Caki2 (cell line): Measurements from ENCODE around the gene GDPD2. TPM values are rescaled to one million over a fixed set of nuclear protein-coding genes. Genes with fewer than 3 reads are reported as not detected.
"Not testable (repeated sequence)": the region's sequence is repeated elsewhere in the genome, so short reads cannot be mapped to it uniquely, and the experiment has no call there.

Source experiments
- DNase-seq: peaks from one replicate; pipeline ENCODE4 v3.0.0-alpha.2; 2015; ENCODE audit warnings: low read depth
- in situ Hi-C: cut with HindIII; loops from 2 replicates; pipeline ENCODE4 v1.10.0; 2016; ENCODE audit warnings: low sequenced_read_pairs, low pct_unique_long_range_greater_than_20kb, mixed read lengths
- total RNA-seq: library from RNA; depleted of rRNA; stranded (reverse); fragments of >200 nt; shearing (Covaris generic); gene quantifications from 2 replicates; pipeline ENCODE4 v1.2.3, GENCODE V29; 2014; ENCODE audit warnings: low replicate concordance; rRNA removed

GDPD2 gene, protein sequence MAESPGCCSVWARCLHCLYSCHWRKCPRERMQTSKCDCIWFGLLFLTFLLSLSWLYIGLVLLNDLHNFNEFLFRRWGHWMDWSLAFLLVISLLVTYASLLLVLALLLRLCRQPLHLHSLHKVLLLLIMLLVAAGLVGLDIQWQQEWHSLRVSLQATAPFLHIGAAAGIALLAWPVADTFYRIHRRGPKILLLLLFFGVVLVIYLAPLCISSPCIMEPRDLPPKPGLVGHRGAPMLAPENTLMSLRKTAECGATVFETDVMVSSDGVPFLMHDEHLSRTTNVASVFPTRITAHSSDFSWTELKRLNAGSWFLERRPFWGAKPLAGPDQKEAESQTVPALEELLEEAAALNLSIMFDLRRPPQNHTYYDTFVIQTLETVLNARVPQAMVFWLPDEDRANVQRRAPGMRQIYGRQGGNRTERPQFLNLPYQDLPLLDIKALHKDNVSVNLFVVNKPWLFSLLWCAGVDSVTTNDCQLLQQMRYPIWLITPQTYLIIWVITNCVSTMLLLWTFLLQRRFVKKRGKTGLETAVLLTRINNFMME
- not detected in 2 replicates for total RNA-seq

DNA sequence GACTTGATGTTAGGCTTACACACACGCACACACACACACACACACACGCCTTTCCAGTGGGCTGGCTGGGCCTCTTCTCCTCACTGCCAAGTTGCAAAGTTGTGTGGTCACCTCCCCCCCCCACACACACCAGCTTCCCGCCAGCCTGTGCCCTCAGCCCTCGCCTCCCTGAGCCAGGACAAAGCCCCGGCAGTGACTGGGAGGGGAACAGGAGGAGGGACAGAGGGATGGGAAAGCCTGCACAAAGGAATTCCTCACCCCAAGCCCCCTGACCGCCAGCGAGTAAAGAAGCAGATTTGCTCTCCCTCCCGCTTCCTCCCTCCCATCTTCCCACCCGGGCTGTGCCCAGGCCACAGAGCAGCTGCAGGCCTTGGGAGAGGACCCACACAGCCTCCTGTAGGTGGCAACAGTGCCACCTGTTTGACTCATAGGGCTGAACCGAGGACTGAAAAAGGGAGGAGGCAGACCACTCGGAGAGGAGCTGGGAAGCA lies at the start of gene GDPD2:
Gene GDPD2, plus strand, starts transcription at position 464 of the 491 bp plus-strand sequence. CDS start 1,671 bp downstream, outside the sequence.
- DNase-seq = peak; percentile 20
- in situ Hi-C loops = no loop called here

DNA sequence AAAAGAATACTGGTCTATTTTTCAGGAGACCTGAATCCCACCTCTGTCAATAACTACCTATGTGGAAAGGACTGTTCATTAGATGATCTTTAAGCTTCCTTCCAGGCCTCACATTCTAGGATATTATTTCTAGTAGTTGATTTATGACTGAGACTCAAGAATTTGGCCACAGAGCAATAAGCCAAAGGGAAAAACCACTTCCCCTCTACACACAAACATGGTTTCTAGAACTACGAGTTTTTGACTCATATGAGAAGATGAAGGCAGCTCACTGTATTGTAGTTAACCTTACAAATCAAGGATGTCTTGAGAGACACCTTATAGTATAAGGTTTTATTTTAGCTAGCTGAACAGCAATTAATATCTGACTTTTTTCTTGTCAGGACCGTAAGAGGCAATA lies 36.9 kb upstream of the GDPD2 start:
- in situ Hi-C loops = no loop called here
- no peak for DNase-seq

DNA sequence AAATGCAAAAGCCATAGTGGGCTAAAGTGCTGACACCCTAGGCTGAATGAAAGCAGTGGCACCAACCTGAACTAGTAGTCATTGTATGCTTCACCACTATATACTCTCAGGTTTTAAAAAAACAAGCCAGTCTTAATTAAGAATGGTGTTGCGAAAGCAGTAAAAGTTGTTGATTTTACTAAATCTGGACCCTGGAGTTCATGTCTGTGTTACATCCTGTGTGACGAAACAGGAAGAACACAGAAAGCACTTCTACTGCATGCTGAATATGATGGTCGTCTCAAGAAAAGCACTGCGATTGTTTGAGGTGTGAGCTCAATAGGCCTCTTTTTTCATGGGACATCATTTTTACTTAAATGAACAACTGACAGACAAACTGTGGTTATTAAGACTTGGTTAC lies 24.2 kb upstream of the GDPD2 start:
- DNase-seq = no peak
- in situ Hi-C loops = no loop called here

DNA sequence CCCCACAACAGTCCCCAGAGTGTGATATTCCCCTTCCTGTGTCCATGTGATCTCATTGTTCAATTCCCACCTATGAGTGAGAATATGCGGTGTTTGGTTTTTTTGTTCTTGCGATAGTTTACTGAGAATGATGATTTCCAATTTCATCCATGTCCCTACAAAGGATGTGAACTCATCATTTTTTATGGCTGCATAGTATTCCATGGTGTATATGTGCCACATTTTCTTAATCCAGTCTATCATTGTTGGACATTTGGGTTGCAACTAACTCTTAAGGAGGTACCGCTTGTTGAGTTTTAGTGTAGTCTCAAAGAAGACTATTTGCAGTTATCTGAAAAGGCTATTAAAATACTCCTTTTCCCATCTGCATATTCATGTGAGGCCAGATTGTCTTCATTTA lies 22.9 kb upstream of the GDPD2 start:
- in situ Hi-C loops, DNase-seq: not testable (repeated sequence)

DNA sequence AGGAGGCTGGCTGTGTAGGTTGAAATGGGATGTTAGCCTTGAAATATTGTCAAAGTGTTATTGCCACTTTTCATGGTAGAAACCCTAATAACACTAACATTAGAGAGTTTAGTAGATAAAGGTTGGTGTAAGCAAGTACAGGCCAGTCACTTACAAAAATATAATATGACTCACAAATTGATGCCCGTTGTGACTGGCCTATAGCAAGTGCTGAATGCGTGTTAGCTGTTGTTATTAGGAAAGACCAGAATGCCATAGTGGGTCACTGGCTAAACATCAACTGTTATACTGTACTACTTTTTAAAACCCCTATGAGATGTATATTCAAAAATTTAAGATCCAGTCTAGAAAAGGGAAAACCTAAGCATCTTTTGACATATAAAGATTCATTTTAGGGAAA lies 20.4 kb upstream of the GDPD2 start:
- no peak for DNase-seq
- in situ Hi-C loops = no loop called here

DNA sequence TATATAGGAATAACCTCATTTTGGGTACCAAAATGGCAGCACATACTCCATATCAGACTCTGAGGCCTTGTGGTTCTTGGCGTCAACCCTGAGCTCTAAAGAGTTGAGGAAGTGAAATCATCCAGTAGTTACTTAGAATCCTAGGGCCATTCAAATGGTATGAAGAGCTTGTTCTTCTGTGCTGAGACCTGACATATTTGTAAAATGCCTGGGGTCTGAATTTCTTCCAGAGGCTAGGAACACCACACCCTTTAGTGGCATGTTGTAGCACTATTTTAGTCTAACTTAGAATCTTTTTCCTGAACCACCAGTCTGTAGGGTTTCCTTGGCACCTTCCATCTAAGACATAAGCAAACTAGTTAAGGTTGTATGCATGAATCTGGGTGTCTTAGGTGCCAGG lies 18.1 kb upstream of the GDPD2 start:
- no peak for DNase-seq
- in situ Hi-C loops = no loop called here

DNA sequence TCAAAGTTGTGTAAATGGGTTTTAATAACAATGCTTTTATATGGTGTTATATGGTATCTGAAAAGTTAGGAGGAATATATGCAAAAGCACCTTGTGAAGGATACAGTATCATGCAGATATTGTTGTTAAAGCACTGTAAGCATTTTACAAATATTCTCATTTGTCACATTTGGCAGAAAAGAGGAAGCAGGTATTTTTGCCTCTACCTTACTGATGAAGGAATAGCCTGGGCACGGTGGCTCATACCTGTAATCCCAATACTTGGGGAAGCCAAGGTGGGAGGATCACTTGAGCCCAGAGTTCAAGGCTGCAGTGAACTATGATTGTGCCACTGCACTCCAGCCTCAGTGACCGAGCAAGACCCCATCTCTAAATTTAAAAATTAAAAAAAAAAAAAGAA lies 12.2 kb upstream of the GDPD2 start:
- in situ Hi-C loops = no loop called here
- DNase-seq = no peak

DNA sequence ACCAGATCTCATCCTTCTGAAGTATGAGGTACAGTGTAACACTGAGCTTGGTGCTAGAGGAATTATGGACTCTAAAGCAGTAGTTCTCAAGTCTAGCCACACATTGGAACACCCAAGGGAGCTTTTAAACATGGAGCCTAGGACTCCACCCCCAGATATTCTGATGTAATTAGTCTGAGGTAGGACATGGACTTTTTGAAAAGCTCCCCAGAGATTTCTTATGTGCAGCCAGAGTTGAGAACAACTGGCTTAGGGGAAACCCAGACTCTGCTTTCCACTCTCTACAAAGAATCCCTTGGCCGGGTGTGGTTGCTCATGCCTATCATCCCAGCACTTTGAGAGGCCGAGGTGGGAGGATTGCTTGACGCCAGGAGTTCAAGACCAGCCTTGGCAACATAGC lies 11.6 kb upstream of the GDPD2 start:
- in situ Hi-C loops = no loop called here
- DNase-seq = no peak

DNA sequence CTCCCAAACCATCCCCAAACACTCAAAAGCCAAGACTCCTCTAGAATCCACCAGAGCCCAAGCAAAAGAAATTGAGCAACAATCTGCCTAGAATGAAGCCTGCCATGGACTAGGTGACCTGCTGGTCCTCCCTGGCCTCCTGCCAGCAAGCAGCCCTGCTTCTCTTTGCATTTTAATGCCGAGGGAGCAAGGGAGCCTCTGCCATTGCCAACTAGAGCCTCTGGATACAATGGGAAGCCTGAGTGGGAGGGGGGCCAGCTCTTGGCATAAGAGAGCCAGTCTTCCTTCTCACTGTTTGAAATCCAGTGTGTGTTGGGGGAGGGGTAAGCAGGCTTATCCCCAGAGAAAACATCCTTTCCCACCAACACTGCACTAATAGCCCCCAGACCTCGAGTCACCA lies 1.5 kb upstream of the GDPD2 start:
- DNase-seq = no peak
- in situ Hi-C loops = no loop called here

DNA sequence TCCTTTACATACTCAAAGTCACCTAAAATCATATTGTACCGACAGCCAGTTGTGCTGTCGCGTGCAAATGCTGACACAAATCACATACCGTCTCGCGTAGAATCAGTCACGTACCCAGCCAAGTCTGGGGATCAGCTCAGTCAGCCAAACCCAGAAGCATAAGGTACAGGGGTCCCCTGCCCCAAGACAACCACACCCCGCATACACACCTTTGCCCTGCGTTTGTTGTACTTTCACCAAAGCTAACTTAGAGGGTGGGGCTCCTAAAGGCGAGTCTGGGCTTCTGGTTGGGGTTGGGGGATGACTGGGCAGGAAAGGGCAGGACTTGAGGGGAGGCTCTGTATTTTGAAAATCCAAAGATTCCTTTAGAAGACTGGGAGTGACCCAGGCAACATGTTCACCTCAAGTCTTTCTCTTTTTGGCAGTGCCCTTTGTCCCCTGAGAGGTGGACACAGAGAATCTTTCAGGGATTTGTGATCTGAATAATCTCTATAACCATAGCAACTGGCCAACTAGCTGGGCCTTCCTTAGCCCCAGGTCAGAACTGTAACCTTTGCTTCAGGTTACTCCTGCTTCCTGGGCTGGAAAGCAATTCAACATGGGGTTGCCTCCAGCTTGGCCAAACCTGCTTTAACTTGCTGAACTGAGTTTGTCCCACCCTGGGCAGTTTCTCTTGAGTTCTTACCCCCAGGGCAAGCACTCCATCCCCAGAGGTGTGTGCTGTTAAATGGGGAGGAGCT lies 992 bp downstream of the GDPD2 start:
- no peak for DNase-seq
- in situ Hi-C loops = no loop called here

DNA sequence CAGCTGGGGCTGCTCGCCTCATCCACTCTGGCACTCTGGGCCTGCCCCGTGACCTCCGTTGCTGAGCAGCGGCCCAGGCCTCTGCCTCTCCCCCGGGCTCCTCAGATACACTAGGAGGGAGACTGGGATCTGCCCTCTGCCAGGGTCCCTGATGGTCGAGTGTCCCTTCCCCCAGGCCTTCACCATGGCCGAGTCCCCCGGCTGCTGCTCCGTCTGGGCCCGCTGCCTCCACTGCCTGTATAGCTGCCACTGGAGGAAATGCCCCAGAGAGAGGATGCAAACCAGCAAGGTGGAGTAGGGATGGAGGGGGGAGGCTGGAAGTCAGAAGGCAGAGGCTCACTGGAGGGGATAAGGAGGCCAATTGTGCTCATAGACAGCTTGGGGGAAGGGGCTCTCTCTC lies 1.7 kb downstream of the GDPD2 start:
- DNase-seq = no peak
- in situ Hi-C loops = no loop called here

DNA sequence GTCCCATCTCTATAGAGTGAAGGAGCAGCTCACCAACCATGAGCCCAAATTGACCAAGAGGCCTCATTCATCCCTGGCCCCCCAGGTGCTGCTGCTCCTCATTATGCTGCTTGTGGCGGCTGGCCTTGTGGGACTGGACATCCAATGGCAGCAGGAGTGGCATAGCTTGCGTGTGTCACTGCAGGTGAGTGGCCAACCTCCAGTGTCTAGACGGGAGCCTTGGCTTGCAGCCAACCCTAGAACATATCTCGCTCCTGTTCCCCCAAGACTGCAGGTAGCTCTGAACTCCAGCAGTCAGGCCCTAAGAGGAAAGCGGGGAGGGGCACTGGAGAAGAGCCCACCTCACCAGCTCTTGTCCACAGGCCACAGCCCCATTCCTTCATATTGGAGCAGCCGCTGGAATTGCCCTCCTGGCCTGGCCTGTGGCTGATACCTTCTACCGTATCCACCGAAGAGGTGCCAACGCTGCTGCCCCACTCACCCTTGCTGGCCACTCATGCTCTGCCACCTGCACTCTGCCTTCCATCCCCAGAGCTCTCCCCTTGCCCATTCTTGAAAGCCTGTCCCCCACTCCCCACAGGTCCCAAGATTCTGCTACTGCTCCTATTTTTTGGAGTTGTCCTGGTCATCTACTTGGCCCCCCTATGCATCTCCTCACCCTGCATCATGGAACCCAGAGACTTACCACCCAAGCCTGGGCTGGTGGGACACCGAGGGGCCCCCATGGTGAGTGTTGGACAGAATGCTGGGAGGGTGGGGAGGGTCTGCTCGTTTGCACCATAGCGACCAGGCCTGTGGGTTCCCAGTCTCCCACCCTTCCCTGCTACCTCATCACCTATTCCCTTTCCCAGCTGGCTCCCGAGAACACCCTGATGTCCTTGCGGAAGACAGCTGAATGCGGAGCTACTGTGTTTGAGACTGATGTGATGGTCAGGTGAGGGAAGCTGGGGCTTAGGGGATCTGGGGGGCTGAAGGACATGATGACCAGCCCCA lies 3.5 kb downstream of the GDPD2 start:
- in situ Hi-C loops = no loop called here
- DNase-seq = no peak

DNA sequence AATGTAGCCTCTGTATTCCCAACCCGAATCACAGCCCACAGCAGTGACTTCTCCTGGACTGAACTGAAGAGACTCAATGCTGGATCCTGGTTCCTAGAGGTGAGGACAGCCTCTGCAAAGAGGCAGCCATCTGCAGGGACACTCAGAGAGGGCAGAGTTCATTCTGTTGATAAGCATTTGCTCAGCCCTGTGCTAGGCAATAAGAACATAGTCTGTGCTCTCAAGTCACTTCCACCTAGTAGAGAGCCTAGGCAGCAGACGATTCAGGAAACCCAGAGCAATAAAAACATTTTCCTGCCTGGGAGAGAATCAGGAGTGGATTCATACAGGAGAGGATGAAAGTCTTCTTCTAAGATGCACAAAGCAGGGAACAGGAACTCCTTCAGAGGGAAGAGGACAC lies 4.3 kb downstream of the GDPD2 start:
- DNase-seq = no peak
- in situ Hi-C loops = no loop called here

DNA sequence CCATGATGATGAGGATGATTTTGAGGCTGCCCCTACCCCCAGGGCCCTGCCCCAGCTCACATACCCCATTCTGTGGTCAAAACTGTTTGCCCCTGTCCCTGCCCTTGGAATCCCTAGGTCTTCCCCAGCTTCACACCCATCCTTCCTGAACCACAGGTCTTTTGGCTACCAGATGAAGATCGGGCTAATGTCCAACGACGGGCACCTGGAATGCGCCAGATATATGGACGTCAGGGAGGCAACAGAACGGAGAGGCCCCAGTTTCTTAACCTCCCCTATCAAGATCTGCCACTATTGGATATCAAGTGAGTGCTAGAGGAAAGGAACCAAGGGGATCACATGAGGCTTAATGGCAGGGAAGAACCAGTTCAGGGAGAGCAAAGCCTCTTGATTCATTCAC lies 6.6 kb downstream of the GDPD2 start:
- DNase-seq = no peak
- in situ Hi-C loops = no loop called here

DNA sequence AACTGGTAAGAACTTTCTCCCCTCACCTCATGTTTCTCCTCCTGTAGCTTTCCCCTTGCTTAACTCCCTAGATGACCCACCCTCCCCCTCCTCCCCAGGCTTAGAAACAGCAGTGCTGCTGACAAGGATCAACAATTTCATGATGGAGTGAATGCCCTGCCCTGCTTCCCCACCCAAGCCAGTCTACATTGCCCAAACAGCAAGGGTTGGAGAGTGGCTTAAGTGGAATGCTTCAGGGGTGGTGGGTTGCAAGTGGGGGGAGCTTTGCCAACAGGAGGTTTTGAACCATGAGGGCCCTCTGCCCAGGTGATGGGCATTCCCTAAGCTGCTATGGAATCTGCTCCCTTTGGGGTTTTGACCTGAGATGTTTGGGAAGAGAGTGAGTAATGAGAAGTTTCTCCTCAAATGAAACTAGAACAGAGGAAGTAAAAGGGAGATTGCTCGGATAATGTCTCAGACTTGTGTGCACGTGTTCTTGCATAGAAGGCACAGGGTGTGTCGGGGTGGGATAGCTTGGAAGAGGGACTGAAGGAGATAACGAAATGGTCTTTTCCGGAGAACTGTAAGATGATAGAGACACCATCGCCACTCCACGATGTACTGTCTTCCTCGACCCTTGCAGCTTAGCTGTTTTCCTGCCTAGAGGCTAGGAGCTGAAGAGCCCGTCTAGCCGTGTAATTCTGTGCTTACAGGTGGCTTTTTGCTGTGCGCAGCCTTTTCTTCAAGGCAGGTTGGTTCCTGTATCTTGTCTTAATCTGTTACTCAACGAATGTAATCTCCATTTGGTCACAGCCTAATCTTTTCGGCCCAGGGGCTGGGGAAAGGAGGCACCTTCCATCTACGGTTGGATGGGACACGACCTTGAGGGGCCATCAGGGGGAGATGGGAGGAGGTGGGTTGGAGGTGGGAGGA lies 10.1 kb downstream of the GDPD2 start:
- no peak for DNase-seq
- in situ Hi-C loops = no loop called here

DNA sequence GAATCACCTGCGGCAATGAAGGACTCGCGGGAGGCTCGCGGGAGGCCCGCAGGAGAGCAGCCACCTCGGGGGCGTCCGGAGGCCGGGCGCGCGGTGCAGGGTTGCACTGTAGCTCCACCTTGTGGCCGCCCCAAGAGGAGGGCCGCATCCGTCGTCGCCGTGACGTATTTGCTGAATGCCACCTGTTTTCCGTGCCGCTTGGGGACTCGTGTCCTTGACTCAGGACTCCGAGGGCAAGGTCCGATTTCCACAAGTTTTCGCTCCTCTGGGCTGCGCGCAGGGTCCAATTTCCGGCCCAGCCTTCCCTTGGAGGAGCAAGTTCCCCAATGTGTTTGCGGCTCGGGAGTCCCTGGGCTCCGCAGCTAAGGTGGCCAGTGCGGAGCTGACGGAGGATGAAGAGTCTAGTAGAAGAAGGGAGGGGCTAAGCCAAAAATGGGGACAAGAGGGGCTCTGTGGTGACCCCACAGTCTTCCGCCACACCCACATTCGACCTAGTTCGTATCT lies 10.8 kb downstream of the GDPD2 start:
- DNase-seq = peak; percentile 72
- in situ Hi-C loops = no loop called here

DNA sequence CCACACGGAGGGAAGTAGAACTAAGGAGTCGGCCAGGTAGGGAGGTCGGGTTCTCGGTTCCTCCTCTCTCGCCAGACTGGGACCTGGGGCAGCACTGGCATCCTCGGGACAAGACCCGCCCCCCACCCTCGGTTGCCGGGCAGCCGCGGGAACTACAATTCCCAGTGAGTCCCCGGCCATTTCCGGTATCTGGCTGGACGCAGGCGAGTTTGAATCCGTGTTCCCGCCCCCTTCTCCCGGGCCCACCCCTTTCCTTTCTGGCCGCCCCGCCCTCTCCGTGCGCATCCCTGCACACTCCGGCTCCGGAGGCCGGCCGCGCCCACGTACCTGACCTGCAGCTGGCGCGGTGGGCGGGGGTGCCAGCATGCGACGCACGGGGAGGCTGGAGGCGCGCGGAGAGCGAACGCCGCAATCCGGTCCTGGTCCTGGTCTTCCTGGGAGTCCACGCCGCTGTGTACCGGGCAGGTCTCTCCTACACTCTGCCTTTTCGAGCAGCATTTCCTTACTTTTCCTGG lies 11.3 kb downstream of the GDPD2 start:
- in situ Hi-C loops = no loop called here
- peak; percentile 77 for DNase-seq
